GM18520 (cell line): Measurements from ENCODE around the gene RASAL2.
A peak's percentile ranks its signal among the peaks of the same experiment; 100 is the strongest.
"Not testable (repeated sequence)": the region's sequence is repeated elsewhere in the genome, so short reads cannot be mapped to it uniquely, and the experiment has no call there.

Source experiments
- ATAC-seq: cut with Tn5 transposase; IDR thresholded peaks from one replicate; pipeline ENCODE4 v1.9.1; 2021; ENCODE audit not compliant: unreplicated experiment

The RASAL2 gene

DNA sequence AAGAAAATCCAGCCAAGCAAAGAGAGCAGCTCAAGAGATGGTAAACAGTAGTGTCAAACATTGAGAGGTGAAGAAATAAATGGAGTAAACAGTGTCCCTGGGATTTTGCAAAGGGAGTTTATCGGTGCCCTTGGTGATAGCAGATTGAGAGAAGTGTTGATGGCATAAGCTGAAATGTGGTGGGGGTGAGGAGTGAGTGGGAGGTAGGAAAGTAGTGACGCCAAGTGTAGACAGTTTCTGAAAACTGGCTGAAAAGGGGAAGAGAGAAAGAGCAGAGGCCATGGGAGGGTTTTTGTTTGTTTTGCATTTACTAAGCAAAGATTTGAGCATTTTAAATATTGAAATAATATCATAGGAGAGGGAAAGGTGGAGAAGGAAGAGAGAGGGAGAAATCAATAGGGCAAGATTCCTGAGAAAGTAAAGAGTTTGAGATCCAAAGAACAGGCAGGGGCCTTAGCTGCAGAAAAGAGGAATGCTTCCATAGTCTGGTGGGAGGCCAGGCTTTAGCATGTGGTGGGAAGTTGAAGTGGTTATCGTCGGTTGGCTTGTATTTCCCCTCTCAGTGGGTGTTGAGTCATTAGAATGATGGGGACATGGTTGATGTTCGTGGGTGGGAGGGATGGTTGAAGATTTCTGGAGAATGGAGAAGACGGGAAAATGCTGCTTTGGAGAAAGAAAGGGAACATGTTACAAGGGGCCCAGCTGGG, 26.8 kb upstream of the RASAL2 start:
- peak; percentile 71 for ATAC-seq

GRCh38 chr1:178071811-178072210, 22.1 kb upstream of the RASAL2 start:
- no peak for ATAC-seq

GRCh38 chr1:178072326-178072725, 21.6 kb upstream of the RASAL2 start:
- ATAC-seq, result no peak

DNA sequence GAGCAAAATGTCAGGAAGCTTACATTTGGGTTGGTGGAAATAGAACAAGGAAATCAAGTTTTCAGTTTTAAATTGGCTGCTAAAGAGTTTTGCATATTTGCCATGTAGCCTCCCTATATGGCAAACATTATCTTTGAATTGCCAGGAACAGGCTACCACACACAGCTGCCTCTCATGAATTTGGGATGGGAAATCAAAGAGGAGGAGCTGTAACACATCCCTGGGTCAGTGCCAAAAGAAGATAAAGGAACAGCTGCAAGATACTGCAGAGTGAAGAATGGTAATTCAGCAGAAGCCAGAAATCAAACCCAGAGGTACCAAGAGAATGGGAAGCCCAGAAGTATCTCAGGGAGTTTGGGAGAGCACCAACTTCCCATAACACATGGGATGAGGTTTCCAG, 18.6 kb upstream of the RASAL2 start:
- ATAC-seq, result no peak

DNA sequence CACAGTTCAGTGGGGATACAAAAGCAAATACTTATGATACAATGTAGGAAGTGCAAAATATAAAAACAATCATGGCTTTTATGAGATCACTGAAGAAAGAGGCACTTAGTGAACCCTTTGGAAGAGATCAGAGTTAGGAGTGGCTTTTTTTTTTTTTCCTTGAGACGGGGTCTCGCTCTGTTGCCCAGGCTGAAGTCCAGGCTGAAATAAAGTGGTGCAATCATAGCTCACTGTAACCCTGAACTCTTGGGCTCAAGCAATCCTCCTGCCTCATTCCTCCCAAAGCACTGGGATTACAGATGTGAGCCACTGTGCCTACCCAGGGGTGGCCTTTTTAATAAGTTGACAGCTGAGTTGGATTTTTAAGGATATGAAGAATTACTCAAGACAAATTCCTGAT, 17.3 kb upstream of the RASAL2 start:
- ATAC-seq, result no peak

GRCh38 chr1:178077917-178078316, 16.0 kb upstream of the RASAL2 start:
- ATAC-seq, result no peak

- ATAC-seq, result no peak
Measured at GRCh38 chr1:178086294-178086693, 7.6 kb upstream of the RASAL2 start.

DNA sequence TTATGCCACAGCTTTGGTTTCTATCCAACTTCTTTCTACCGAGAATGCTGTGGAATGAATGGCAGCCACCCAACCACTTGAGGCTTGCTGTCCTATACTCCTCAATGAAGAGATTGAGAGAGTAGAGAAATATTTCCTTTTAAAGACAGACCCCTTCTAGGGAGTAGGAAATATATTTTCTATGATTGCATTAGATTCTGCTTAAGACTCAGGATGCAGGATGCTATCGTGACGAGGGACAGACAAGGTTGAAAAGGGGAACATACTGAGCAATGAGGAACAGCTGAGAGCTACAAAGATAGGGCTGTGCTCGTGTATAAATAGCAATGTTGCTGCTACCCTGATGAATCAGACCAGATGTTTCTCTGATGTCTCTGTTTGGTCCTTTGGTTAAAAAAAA, 7.1 kb upstream of the RASAL2 start:
- no peak for ATAC-seq

DNA sequence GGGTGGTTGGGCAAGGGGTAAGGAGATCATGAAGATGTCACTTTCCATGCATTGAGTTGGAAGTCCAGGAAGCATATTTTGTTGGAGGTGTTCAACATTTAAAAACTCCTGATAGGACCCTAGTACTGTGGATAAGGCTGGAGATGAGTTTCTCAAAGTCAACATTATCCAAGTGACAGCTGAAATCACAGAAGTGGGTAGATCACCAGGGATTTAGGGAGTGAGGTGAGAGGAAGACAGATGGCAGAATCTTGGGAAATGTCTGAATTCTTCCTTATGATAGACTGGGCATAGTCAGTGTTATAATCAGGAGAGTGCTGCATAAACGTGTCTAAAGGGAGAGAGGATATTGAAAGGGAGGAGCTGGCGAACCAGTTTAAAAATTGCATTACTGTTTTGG, 5.3 kb upstream of the RASAL2 start:
- no peak for ATAC-seq

- not testable (repeated sequence) for ATAC-seq
Measured at GRCh38 chr1:178091454-178091853, 2.5 kb upstream of the RASAL2 start.

GRCh38 chr1:178091986-178092745, 1.7 kb upstream of the RASAL2 start:
- ATAC-seq, result no peak

- ATAC-seq, result no peak
Measured at GRCh38 chr1:178092878-178093493, 918 bp upstream of the RASAL2 start.

- peak; percentile 44 for ATAC-seq
Measured at GRCh38 chr1:178093494-178093950, 382 bp upstream of the RASAL2 start.

GRCh38 chr1:178094739-178095645, 1.1 kb downstream of the RASAL2 start:
- ATAC-seq, result no peak

DNA sequence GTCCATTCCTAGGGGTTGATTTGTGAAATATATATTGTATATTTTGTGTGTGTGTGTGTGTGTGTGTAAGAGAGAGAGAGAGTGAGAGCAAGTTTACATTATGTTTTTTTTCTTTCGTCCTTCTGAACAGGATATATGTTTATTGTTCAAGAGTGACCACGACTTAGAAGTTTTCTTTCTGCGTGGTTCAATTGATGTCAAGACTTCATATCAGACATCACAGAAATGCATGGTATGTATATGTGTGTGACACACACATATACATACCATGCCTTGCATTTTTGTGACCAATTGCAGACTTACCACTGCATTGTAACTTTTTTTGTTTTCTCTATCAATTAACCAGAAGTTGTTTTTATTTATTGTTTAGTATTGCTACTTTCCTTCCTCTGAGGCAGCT, 2.5 kb downstream of the RASAL2 start:
- ATAC-seq, result no peak

DNA sequence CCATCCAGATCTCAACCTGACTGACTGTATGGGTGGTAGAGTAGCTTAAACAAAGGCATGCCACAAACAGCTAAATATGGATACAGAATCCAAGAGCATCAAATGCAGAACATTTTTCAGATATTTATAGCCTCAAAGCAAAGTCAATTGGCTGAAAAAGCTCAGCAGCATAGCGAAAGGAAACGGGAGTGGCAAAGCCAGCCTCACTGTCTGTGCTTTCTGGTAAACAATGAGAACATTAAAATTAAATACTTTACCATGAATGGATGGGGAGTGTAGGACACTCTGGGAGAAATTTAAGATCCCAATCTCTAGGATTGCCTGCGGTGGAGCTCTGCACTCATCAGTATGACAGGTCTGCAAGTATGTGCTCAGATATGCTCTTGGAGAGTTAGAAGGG, 4.4 kb downstream of the RASAL2 start:
- no peak for ATAC-seq

- ATAC-seq, result no peak
Measured at GRCh38 chr1:178101266-178101630, 7.3 kb downstream of the RASAL2 start.

GRCh38 chr1:178101654-178102053, 7.8 kb downstream of the RASAL2 start:
- no peak for ATAC-seq

- ATAC-seq, result no peak
Measured at GRCh38 chr1:178102218-178102617, 8.3 kb downstream of the RASAL2 start.

DNA sequence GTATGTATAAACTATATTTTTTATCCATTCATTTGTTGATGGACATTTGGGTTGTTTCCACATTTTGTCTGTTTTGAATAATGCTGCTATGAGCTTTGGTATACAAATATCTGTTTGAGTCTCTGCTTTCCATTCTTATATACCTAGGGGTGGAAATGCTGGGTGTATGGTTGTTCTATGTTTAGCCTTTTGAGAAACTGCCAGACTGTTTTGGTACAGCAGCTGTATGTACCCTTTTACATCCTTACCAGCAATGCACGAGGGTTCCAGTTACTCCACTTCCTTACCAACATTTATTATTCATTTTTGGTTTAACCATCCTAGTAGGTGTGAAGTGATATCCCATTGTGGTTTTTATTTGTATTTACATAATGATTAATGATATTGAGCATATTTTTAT, 13.9 kb downstream of the RASAL2 start:
- ATAC-seq, result no peak
